Measurements from ENCODE around the gene PLSCR4.

PLSCR4 gene

GRCh38 chr3:146161663-146162002 is 89.3 kb downstream of the PLSCR4 start:
- DNase-seq (ENCODE audit: low read depth): no peak
- no peak for TF ChIP-seq CTCF (IDR thresholded peaks at IDR 0.05; ENCODE audit: low read depth, low read length, missing control alignments)
- no peak overlapping the region; the same call in 1 of the 2 replicates for H3K4me3 ChIP-seq (ENCODE audit: low read depth, low read length)

DNA sequence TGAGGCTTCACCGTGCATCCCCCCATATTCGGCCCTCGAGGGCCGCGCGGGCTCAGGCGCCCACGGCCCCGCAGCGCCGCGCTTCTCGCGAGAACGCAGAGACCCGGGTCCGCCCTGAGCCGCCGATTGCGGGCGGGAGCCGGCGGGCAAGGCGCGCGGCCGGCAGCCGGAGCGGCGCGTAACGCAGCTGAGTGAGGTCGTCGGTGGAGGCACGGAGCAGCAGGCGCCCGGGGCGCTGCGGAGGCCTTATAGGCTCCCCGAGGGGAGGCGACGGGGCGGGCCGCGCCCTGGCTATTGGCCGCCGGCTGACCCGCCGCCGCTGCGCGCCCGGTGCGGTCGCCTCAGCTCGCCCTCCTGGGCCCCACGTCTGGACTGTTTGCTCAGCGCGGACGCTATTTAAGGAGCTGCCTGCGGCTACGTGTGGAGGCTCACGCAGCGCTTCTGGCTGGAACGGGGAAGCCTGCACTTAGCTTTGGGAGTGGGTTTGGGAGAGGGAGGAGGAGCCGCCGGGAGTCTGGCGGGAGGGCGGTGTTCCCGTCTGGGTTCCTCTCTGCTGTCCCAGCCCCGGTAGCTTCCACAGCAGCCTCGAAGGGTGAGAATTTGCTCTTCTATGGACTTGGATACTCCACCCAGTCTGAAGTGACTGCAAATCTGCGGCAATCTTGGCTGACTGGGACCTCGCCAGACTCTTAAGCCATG is 89.8 kb downstream of the PLSCR4 start, which contains the start of gene PLOD2:
Gene PLOD2, minus strand, starts transcription at position 221 of the 699 bp plus-strand sequence. Its CDS starts 195 bp downstream, at position 26.
- DNase-seq (ENCODE audit: low read depth): no peak
- TF ChIP-seq CTCF (IDR thresholded peaks at IDR 0.05; ENCODE audit: low read depth, low read length, missing control alignments): no peak
- peak within 1 kb of the TSS; percentile 25 for H3K4me3 ChIP-seq (ENCODE audit: low read depth, low read length)

DNA sequence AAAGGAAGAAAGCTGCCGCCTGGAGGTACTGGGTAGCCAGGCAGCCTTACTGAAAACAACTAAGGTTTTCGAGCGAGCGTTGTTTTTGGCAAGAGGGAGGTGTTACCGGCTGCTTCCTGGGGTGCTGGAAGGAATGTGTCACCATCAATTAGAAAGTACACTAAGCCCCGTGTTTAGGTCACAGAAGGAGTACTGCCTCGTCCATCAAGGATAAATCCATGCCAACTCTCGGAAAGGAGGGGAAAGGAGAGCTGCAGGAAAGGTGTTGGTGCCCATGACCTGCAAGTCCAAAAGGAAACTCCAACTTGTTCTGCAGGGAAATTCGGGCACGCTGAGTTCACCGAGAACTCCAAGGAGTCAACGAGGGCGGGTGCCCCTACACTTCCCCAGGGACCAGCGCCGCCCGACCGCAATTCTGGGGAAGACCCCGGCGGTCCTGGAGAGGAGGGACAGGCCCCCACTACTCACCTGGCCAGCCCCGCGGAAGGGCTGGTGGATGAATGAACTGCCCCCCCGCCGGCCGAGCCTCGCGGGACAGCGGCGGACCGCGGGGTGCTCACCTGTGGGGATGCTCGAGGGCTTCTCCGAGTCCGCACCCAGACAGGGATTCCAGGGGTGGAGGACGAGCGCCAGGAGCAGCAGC is 90.5 kb downstream of the PLSCR4 start:
- no peak for DNase-seq (ENCODE audit: low read depth)
- no peak for TF ChIP-seq CTCF (IDR thresholded peaks at IDR 0.05; ENCODE audit: low read depth, low read length, missing control alignments)
- H3K4me3 ChIP-seq (ENCODE audit: low read depth, low read length): peak overlapping the region; percentile 25

DNA sequence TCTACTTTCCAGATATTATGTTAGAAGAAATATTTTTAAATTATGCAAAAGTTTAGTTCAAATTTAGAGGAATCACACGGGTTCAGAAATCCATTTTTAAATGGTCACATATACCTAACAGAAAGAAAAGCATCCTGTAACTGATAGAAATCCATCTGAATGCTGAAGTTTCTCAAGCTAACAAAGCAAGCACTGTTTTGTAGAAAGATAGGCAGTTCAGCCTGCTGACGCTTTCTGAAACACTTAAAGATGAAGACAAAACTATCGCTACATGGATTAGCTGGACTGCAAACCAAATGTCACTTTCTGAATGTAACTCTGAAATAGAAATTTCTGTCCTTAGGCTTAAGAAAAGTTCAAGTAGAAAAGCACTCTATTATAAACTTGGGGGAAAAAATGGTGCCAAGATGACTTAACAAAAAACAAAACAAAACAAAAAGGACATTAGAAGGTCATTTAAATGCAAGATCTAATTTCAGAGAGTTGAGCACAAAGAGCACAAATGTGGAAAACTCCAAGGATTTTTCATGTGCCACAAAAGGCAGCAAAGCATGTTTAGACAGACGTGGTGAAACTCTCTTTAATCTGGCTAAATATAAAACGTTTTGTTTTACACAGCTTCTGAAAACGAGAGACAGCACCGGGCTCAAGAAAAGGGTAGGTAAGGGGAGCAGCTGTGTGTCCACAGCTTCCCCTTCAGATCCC is 91.1 kb downstream of the PLSCR4 start:
- no peak for DNase-seq (ENCODE audit: low read depth)
- H3K4me3 ChIP-seq (ENCODE audit: low read depth, low read length): no peak overlapping the region
- no peak for TF ChIP-seq CTCF (IDR thresholded peaks at IDR 0.05; ENCODE audit: low read depth, low read length, missing control alignments)

- no peak for TF ChIP-seq CTCF (IDR thresholded peaks at IDR 0.05; ENCODE audit: low read depth, low read length, missing control alignments)
- H3K4me3 ChIP-seq (ENCODE audit: low read depth, low read length): no peak overlapping the region
Observed at GRCh38 chr3:146159037-146159436, 91.9 kb downstream of the PLSCR4 start.

DNA sequence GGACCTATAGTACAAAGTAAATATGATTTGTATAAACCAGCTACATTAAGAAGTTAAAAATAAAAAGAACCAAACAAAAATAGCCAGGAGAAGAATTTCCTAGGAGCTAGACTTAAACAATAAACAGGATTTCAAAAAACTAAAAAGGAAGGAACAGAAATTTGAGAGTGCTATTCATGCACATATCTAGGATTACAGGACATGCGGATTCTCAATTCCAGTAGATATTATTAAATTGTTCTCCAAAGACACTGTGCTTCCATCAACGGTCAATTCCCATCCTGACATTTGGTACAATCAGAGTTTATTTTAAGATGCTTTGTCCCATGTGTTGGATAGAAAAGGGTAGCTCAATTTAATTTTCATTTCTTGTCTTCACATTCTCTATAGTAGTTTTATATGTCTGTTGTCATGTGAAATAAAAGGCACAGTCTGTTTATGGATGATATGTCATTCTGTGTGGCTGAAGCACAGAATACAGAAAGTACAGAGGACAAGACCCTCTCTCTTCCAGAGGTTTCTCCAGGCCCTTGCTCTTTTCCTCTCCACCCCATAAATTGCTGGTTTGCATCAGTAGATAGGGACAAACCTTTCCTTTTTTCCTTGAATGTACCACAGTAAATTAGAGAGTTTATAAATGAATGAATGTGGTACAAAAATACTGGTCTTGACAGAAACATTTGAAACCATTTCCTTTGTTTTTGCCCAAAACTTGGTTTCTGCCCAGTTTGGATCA is 93.4 kb downstream of the PLSCR4 start:
- no peak overlapping the region for H3K4me3 ChIP-seq (ENCODE audit: low read depth, low read length)
- DNase-seq (ENCODE audit: low read depth): no peak

More at GRCh38 chr3:146159037-146159436, 91.9 kb downstream of the PLSCR4 start:
- no peak for DNase-seq (ENCODE audit: low read depth)

More for the DNA sequence above, 93.4 kb downstream of the PLSCR4 start:
- TF ChIP-seq CTCF (IDR thresholded peaks at IDR 0.05; ENCODE audit: low read depth, low read length, missing control alignments): no peak

Data from GM12864 (cell line).